Body of pancreas (tissue), 4 donors: ENCODE results near the gene CC2D2B.

ENCODE experiments used
- CTCF ChIP-seq, 7 experiments: fragments of 450-650 bp in 4 of 7; fragments of 200-600 bp in 3 of 7; sonication (generic) in 3 of 7; IDR thresholded peaks; one replicate each; pipeline ENCODE4 v1.5.1; 2016 to 2019; ENCODE audit warnings: antibody characterized with exemption in 7 of 7
- POLR2A ChIP-seq, 3 donors: fragments of 450-650 bp; IDR thresholded peaks; one replicate each; pipeline ENCODE4 v1.6.1; 2016; ENCODE audit warnings: antibody characterized with exemption in 3 of 3, mild to moderate bottlenecking in 2 of 3

DNA sequence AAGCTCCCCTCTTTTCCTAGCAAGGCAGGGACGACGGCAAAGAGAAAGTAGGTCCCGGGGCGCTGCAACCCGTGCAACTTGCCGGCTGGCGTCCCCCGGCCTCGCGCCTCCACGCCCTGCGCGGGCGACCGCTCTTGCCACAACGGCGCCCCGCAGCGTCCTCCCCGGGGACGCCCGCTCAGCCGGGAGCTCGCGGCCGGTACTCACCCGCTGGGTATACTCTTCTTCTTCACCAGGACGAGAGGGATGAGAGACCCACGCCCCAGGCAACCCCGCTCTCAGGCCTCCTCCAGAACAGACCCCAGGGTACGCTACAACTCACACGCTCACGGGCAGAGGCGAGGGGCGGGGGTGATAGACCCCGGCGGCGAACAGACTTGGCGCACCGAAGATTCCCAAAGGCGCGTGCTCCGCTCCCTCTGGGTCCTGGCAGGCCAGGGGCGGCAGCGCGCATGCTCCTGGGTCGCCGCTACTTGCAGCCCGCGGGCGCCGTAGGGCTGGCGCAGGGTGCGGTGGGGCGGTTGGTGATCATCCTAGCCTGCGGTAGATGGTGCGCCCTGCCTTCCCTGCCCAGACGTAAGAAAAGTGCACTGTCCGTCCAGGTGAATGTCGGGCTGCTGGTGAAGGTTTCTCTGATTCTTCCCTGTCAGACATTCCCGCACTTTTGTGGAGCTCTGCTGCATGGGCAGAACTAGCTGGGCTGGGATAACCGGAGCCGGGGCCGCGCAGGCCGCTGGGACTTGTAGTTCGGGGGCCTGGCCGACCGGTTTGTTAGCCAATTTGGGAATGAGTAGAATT, at the start of gene CC2D2B:
- TF ChIP-seq CTCF (IDR thresholded peaks at IDR 0.05) (peak in 1 of 7 experiments; percentile 3), POLR2A (IDR thresholded peaks at IDR 0.05) (peak in 2 of 3 donors; percentile 48 to 60)
